HL-60 (cell line): ENCODE results near the gene ANXA10.

Source experiments
- DNase-seq, 2 experiments: peaks; one replicate each; pipeline ENCODE4 v3.0.0-alpha.2; 2010 to 2020; ENCODE audit warnings: low read depth in 1 of 2, low spot score in 1 of 2
- H3K27ac ChIP-seq: fragments of 250-450 bp; sonication (Bioruptor Pico); replicated peaks from 2 replicates; pipeline ENCODE4 v1.5.1; 2020; ENCODE audit warnings: mild to moderate bottlenecking, moderate library complexity
- H3K27me3 ChIP-seq: fragments of 250-450 bp; sonication (Bioruptor Pico); 2 replicates; pipeline ENCODE4 v1.5.1; 2021; ENCODE audit warnings: mild to moderate bottlenecking, moderate library complexity; ENCODE audit not compliant: insufficient read depth, poor library complexity, severe bottlenecking
- H3K4me3 ChIP-seq: replicated peaks from 2 replicates; pipeline ENCODE4 v1.5.1; 2011; ENCODE audit warnings: mild to moderate bottlenecking, control low read depth, low read length; ENCODE audit not compliant: insufficient read depth
- CTCF ChIP-seq: IDR thresholded peaks from one replicate; pipeline ENCODE4 v1.5.1; 2011; ENCODE audit warnings: low read length, control low read depth, inconsistent platforms; ENCODE audit not compliant: insufficient read depth
- GABPA ChIP-seq: IDR thresholded peaks from 2 replicates; pipeline ENCODE4 v1.6.1; 2012; ENCODE audit warnings: low read depth
- POLR2AphosphoS5 ChIP-seq: IDR thresholded peaks from 2 replicates; pipeline ENCODE4 v1.6.1; 2012; ENCODE audit warnings: low read depth
- SPI1 ChIP-seq: IDR thresholded peaks from 2 replicates; pipeline ENCODE4 v1.6.1; 2012; ENCODE audit warnings: low read depth, mild to moderate bottlenecking, borderline replicate concordance
- TF ChIP-seq, protein P1 (sequence below): IDR thresholded peaks from 2 replicates; pipeline ENCODE4 v1.6.1; 2012; ENCODE audit warnings: low read depth; ENCODE audit not compliant: insufficient replicate concordance

ANXA10 gene

DNA sequence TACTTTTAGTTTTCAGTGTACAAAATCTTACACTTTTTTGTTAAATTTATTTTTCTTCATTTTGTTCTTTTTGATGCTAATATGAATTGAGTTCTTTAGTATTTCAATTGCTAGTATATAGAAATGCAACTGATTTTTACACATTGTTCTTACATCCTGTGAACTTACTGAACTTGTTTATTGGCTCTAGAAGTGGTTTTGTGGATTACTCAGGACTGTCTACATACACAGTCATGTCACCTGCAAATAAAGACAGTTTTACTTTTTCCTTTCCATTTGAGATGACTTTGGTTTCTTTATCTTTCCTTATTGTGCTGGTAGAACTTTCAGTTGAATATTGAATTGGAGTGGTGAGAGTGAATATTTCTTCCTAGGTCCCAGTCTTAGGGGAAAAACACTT, 40.8 kb upstream of the ANXA10 start:
- Histone ChIP-seq H3K4me3 (no peak overlapping the region), H3K27me3 (no peaks in the 10 kb centered on the region), H3K27ac (no peak overlapping the region)
- TF ChIP-seq POLR2AphosphoS5: no peak
- TF ChIP-seq, protein P1, sequence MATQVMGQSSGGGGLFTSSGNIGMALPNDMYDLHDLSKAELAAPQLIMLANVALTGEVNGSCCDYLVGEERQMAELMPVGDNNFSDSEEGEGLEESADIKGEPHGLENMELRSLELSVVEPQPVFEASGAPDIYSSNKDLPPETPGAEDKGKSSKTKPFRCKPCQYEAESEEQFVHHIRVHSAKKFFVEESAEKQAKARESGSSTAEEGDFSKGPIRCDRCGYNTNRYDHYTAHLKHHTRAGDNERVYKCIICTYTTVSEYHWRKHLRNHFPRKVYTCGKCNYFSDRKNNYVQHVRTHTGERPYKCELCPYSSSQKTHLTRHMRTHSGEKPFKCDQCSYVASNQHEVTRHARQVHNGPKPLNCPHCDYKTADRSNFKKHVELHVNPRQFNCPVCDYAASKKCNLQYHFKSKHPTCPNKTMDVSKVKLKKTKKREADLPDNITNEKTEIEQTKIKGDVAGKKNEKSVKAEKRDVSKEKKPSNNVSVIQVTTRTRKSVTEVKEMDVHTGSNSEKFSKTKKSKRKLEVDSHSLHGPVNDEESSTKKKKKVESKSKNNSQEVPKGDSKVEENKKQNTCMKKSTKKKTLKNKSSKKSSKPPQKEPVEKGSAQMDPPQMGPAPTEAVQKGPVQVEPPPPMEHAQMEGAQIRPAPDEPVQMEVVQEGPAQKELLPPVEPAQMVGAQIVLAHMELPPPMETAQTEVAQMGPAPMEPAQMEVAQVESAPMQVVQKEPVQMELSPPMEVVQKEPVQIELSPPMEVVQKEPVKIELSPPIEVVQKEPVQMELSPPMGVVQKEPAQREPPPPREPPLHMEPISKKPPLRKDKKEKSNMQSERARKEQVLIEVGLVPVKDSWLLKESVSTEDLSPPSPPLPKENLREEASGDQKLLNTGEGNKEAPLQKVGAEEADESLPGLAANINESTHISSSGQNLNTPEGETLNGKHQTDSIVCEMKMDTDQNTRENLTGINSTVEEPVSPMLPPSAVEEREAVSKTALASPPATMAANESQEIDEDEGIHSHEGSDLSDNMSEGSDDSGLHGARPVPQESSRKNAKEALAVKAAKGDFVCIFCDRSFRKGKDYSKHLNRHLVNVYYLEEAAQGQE: no peak
- TF ChIP-seq GABPA: no peak
- TF ChIP-seq SPI1: no peak
- TF ChIP-seq CTCF: no peak
- DNase-seq: no peak

DNA sequence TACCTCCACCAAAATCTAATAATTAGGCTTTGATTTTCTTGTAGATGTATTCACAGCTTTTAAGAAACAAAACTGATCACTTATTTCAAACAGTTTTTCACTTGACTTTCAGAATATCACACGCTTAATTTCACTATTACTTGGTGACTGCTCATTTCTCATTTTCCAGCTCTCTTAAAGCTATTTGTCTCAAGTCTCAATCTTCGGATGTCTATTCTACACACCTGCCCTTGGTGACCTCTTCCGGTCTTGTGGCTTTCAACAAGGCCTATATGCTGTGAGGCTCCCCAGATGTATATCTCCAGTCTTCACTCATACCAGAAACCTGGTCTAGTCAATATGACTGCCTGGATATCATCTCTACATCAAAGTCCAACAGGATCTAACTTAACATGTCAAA, 34.9 kb upstream of the ANXA10 start:
- no peak for DNase-seq
- H3K27ac ChIP-seq: no peak overlapping the region
- H3K27me3 ChIP-seq: no peaks in the 10 kb centered on the region
- H3K4me3 ChIP-seq: no peak overlapping the region
- TF ChIP-seq SPI1 (no peak), CTCF (no peak), GABPA (no peak), POLR2AphosphoS5 (no peak)
- TF ChIP-seq, protein P1: no peak

DNA sequence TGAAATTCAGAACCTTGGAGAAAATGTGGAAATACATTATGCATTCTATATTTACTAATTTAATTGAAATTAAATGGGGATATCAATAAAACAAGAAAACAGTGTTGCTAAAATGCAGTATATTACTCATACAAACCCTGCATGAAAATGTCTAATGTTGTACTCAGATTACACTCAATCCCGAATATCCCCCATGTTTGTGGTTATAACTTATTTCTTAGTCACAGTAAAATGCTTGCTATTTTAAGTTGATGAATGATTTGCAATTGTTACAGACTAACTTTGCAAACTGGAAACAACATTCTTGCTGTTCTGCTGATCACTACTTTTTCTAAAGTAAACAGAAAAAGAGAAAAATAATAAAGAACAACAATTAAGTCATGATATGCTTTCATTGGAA, 33.1 kb upstream of the ANXA10 start:
- no peaks in the 10 kb centered on the region for H3K27me3 ChIP-seq
- DNase-seq: no peak
- H3K27ac ChIP-seq: no peak overlapping the region
- TF ChIP-seq, protein P1: no peak
- no peak for TF ChIP-seq POLR2AphosphoS5
- TF ChIP-seq SPI1: no peak
- no peak for TF ChIP-seq GABPA
- TF ChIP-seq CTCF: no peak
- no peak overlapping the region for H3K4me3 ChIP-seq
